GM12878 (cell line): ENCODE measurements around the gene RNF130. TPM values are rescaled to one million over a fixed set of nuclear protein-coding genes. Genes with fewer than 3 reads are reported as not detected.

Experiments used
- ATAC-seq: fragments of 200-7000 bp; cut with Tn5 transposase; 3 replicates; pipeline ENCODE4 v1.9.1; 2020; ENCODE audit warnings: mild to moderate bottlenecking, moderate library complexity
- BruUV-seq: library from RNA; stranded (reverse); fragments of 400-500 nt; replicated peaks from 2 replicates; lab custom pipeline; 2021; lab: Mats Ljungman, UMichigan
- CTCF ChIA-PET: fragments of 300-600 bp; sonication (Branson Sonifier 250); formaldehyde crosslinking; extraction: SDS; loops from one replicate; lab custom pipeline; 2021; ENCODE audit warnings: inconsistent platforms; lab: Yijun Ruan, JAX
- POLR2A ChIA-PET: fragments of 350-600 bp; formaldehyde crosslinking; extraction: SDS; loops from one replicate; lab custom pipeline; 2021; ENCODE audit warnings: inconsistent platforms; lab: Charles Lee
- RAD21 ChIA-PET: fragments of 300-600 bp; sonication (Branson Sonifier 250); formaldehyde crosslinking; loops from one replicate; lab custom pipeline; 2023; ENCODE audit warnings: antibody characterized with exemption; ENCODE audit not compliant: unreplicated experiment; lab: Charles Lee
- SMC1A ChIA-PET: fragments of 300-600 bp; sonication (Branson Sonifier 250); formaldehyde crosslinking; loops from one replicate; lab custom pipeline; 2023; ENCODE audit not compliant: unreplicated experiment, uncharacterized antibody; lab: Charles Lee
- DNase-seq: peaks from one replicate; pipeline ENCODE4 v3.0.0-alpha.2; 2011; ENCODE audit warnings: low read depth, low spot score
- FAIRE-seq: peaks from 3 replicates; lab custom pipeline; 2011; peaks lifted over from hg19 to GRCh38; lab: Jason Lieb, UNC
- H2AFZ ChIP-seq: 2 replicates; pipeline ENCODE4 v1.6.0; 2011; ENCODE audit warnings: low read depth, low read length, control low read depth; ENCODE audit not compliant: control insufficient read depth
- H3K27ac ChIP-seq: 2 replicates; pipeline ENCODE4 v1.5.1; 2011; ENCODE audit warnings: control low read depth; ENCODE audit not compliant: control insufficient read depth, insufficient read depth
- H3K27me3 ChIP-seq, 2 experiments: replicated peaks in 1 of 2; 2 replicates each; pipeline versions ENCODE4 v1.6.0 to v1.6.1; 2011; ENCODE audit warnings: low read length in 1 of 2; ENCODE audit not compliant: control insufficient read depth in 2 of 2, insufficient read depth in 2 of 2
- H3K36me3 ChIP-seq, 2 experiments: 2 replicates each; pipeline ENCODE4 v1.5.1; 2011; ENCODE audit warnings: low read length in 1 of 2; ENCODE audit not compliant: control insufficient read depth in 2 of 2, insufficient read depth in 2 of 2
- H3K4me1 ChIP-seq: 2 replicates; pipeline ENCODE4 v1.6.1; 2011; ENCODE audit warnings: mild to moderate bottlenecking, low read length, moderate library complexity, mixed read lengths; ENCODE audit not compliant: control insufficient read depth, insufficient read depth
- H3K4me2 ChIP-seq: 2 replicates; pipeline ENCODE4 v1.6.0; 2011; ENCODE audit warnings: control low read depth; ENCODE audit not compliant: control insufficient read depth, insufficient read depth
- H3K4me3 ChIP-seq: fragments of 200-600 bp; sonication (generic); 2 replicates; pipeline ENCODE4 v1.5.1; 2016
- H3K79me2 ChIP-seq: 2 replicates; pipeline ENCODE4 v1.6.0; 2011; ENCODE audit warnings: low read length; ENCODE audit not compliant: control insufficient read depth, insufficient read depth
- H3K9ac ChIP-seq: 2 replicates; pipeline ENCODE4 v1.8.0; 2011; ENCODE audit warnings: low read length, control low read depth, mixed read lengths; ENCODE audit not compliant: control insufficient read depth, insufficient read depth
- H3K9me3 ChIP-seq: replicated peaks from 3 replicates; pipeline ENCODE4 v1.5.1; 2011; ENCODE audit warnings: mild to moderate bottlenecking, low read length; ENCODE audit not compliant: control insufficient read depth, insufficient read depth
- H4K20me1 ChIP-seq: 2 replicates; pipeline ENCODE4 v1.6.0; 2011; ENCODE audit not compliant: control insufficient read depth, insufficient read depth
- BCL3 ChIP-seq: IDR thresholded peaks from 2 replicates; pipeline ENCODE4 v1.6.1; 2011; ENCODE audit warnings: borderline replicate concordance, low read depth, mild to moderate bottlenecking, moderate library complexity, low read length; ENCODE audit not compliant: insufficient read depth, poor library complexity, severe bottlenecking
- E2F8 ChIP-seq: fragments of 450-650 bp; IDR thresholded peaks from 2 replicates; pipeline ENCODE4 v1.6.1; 2018; ENCODE audit warnings: mild to moderate bottlenecking, low read depth, moderate library complexity; ENCODE audit not compliant: partially characterized antibody
- IRF4 ChIP-seq: IDR thresholded peaks from 2 replicates; pipeline ENCODE4 v1.6.1; 2011; ENCODE audit warnings: low read depth, low read length
- KAT2A ChIP-seq: conservative IDR thresholded peaks from 2 replicates; pipeline ENCODE4 v1.6.1; 2011; ENCODE audit warnings: low read depth, low read length; ENCODE audit not compliant: control insufficient read depth
- MTA2 ChIP-seq: fragments of 450-650 bp; IDR thresholded peaks from 2 replicates; pipeline ENCODE4 v1.6.1; 2016; ENCODE audit warnings: low read depth, mild to moderate bottlenecking, moderate library complexity
- NR2C2 ChIP-seq: IDR thresholded peaks from 2 replicates; pipeline ENCODE4 v1.6.1; 2011; ENCODE audit warnings: borderline replicate concordance, low read depth; ENCODE audit not compliant: control insufficient read depth, insufficient read length
- NRF1 ChIP-seq: conservative IDR thresholded peaks from 2 replicates; pipeline ENCODE4 v1.6.1; 2011; ENCODE audit warnings: mild to moderate bottlenecking, low read depth, low read length, improper control_type of control experiment
- SMC3 ChIP-seq: IDR thresholded peaks from 2 replicates; pipeline ENCODE4 v1.6.1; 2011; ENCODE audit warnings: low read length, improper control_type of control experiment, borderline replicate concordance
- TARDBP ChIP-seq: IDR thresholded peaks from 2 replicates; pipeline ENCODE4 v1.6.1; 2016; ENCODE audit warnings: borderline replicate concordance
- WRNIP1 ChIP-seq: IDR thresholded peaks from 2 replicates; pipeline ENCODE4 v1.6.1; 2011; ENCODE audit warnings: low read depth, low read length, improper control_type of control experiment, borderline replicate concordance
- WGBS: methylation state at CpG from one replicate; pipeline ENCODE4 v1.1.6; 2016; ENCODE audit warnings: low lambda C conversion rate; ENCODE audit not compliant: insufficient replicate concordance, insufficient coverage; ENCODE audit errors: missing lambda C conversion rate; 5-methylcytosine and 5-hydroxymethylcytosine counted together
- in situ Hi-C: fragments of 300-500 bp; cut with MboI; formaldehyde crosslinking; loops from 9 replicates; pipeline ENCODE4 v1.14.3; 2018; ENCODE audit warnings: mixed read lengths
- intact Hi-C: fragments of 100-400 bp; cut with micrococcal nuclease; formaldehyde crosslinking; loops from one replicate; pipeline ENCODE4 v1.14.2; 2022; ENCODE audit not compliant: unreplicated experiment
- polyA plus RNA-seq, 11 experiments: library from polyadenylated mRNA; depleted of rRNA in 4 of 11; unstranded in 6 of 11; stranded (reverse) in 5 of 11; fragments of >200 nt; fragmentation: Nextera tagmentation in 4 of 11; fragmentation: Illumina TruSeq in 1 of 11; extraction: Ambion mirVana in 4 of 11; extraction: Trizol in 1 of 11; gene quantifications; 1 replicate in 1 of 11; 2 replicates in 10 of 11; pipeline versions ENCODE4 v1.2.1 to v1.2.3, GENCODE V29; 2011 to 2016; ENCODE audit warnings: inconsistent platforms in 2 of 11, missing spikeins in 2 of 11, low read depth in 1 of 11
- total RNA-seq, 4 experiments: library from RNA; depleted of rRNA in 3 of 4; stranded (reverse); fragments of >200 nt in 3 of 4; fragmentation: Illumina TruSeq in 1 of 4; extraction: Trizol in 1 of 4; gene quantifications; 2 replicates each; pipeline versions ENCODE4 v1.2.1 to v1.2.3, GENCODE V29; 2013 to 2021

The RNF130 gene
- total and polyA plus RNA-seq, 10 of the 15 experiments (the other 5 are each of a cell fraction or from before 2014, with no cell fraction given): 0.04 to 0.36 (median 0.11) TPM; not detected in 1

GRCh38 chr5:179974246-179974945 is 97.2 kb downstream of the RNF130 start:
- in situ Hi-C loops: no loop called here

More at GRCh38 chr5:179974246-179974945, 97.2 kb downstream of the RNF130 start:
- no peaks in the 10 kb centered on the region for H3K27me3 ChIP-seq
- no peak overlapping the region for H2AFZ ChIP-seq
- ATAC-seq (no peak), DNase-seq (no peak), FAIRE-seq (no peak)
- CTCF ChIA-PET: interaction anchor here (0.6 to 1.8 kb wide), 9 partner anchors 36 to 242 kb away, joined by 3 to 11 read pairs (median 3); no protein-coding TSS in a partner anchor
- no peaks in the 10 kb centered on the region for H4K20me1 ChIP-seq
- WGBS: 71% methylated on average over 36 of the region's 37 CpGs
- no peaks in the 10 kb centered on the region for H3K79me2 ChIP-seq
- H3K9me3 ChIP-seq: no peaks in the 10 kb centered on the region
- no TSS peak for BruUV-seq
- TF ChIP-seq BCL3 (no peak), WRNIP1 (no peak), TARDBP (no peak), NRF1 (no peak), NR2C2 (no peak), KAT2A (no peak), SMC3 (no peak), IRF4 (no peak), MTA2 (no peak), E2F8 (no peak)
- no peak overlapping the region for H3K27ac ChIP-seq
- H3K4me3 ChIP-seq: no peak overlapping the region
- peaks cover 4% of the 10 kb centered on the region; the same call in 1 of the 2 replicates for H3K4me1 ChIP-seq
- H3K9ac ChIP-seq: no peak overlapping the region
- intact Hi-C loops: loop anchor here (10.0 kb wide), 1 partner anchor 210 kb away; no protein-coding TSS in a partner anchor
- RAD21 ChIA-PET: interaction anchor here (1.0 kb wide), 2 partner anchors 13 to 215 kb away, joined by 3 read pairs; no protein-coding TSS in a partner anchor
- SMC1A ChIA-PET: interaction anchor here (1.4 kb wide), 2 partner anchors 49 to 172 kb away, joined by 4 to 7 read pairs; no protein-coding TSS in a partner anchor
- no peaks in the 10 kb centered on the region for H3K36me3 ChIP-seq
- POLR2A ChIA-PET: no interaction called here
- no peak overlapping the region for H3K4me2 ChIP-seq
